ENCODE results near the gene MTHFR. TPM values are rescaled to one million over a fixed set of nuclear protein-coding genes. Genes with fewer than 3 reads are reported as not detected.

MTHFR gene
- total RNA-seq, 1 experiment from 2014 or later, result 18.2 TPM

GRCh38 chr1:11799099-11799498 is 6.7 kb downstream of the MTHFR start:
- no peaks in the 10 kb centered on the region for H3K27me3 ChIP-seq (ENCODE audit: insufficient read depth, low read length)
- no peak overlapping the region for H3K9ac ChIP-seq (ENCODE audit: extremely low read depth, insufficient read length, low read length)
- no peaks in the 10 kb centered on the region for H3K27me3 Mint-ChIP-seq (ENCODE audit: low read depth)
- no CpG with 5 or more reads among the region's 5 CpGs for WGBS (ENCODE audit: extremely low coverage, insufficient read length, low lambda C conversion rate)
- no peak overlapping the region for H2AFZ ChIP-seq (ENCODE audit: low read length)
- peaks cover 22 to 46% (median 41%) of the 10 kb centered on the region in 3 experiments; a peak in 6 of 7 replicates for H3K36me3 Mint-ChIP-seq (ENCODE audit: insufficient read depth in 1 of 3, low read depth in 3 of 3)
- no peak overlapping the region for H3K4me2 ChIP-seq (ENCODE audit: insufficient read depth, insufficient read length, low read length)
- no peak overlapping the region for H3T11ph ChIP-seq (ENCODE audit: low read length)
- no peaks in the 10 kb centered on the region for H4K20me1 ChIP-seq (ENCODE audit: control insufficient read depth, insufficient read depth, insufficient read length)
- H3K9me3 Mint-ChIP-seq, result no peaks in the 10 kb centered on the region
- no peak overlapping the region for H3K4me3 Mint-ChIP-seq
- H2AK5ac ChIP-seq (ENCODE audit: insufficient read length, low read length), result no peak overlapping the region
- H3K18ac ChIP-seq (ENCODE audit: insufficient read length, low read depth, low read length), result no peak overlapping the region
- no peaks in the 10 kb centered on the region for H3K4me1 ChIP-seq (ENCODE audit: insufficient read depth, low read length)
- H3K79me2 ChIP-seq (ENCODE audit: insufficient read depth, low read length), result no peaks in the 10 kb centered on the region
- no peak overlapping the region for H2BK5ac ChIP-seq (ENCODE audit: insufficient read length, low read length)
- DNase-seq, result no peak
- H3K9me3 ChIP-seq (ENCODE audit: control insufficient read depth, low read depth, low read length), result no peaks in the 10 kb centered on the region
- no peak overlapping the region for H4K5ac ChIP-seq (ENCODE audit: insufficient read length, low read depth, low read length)
- H2BK15ac ChIP-seq (ENCODE audit: low read depth, low read length), result no peak overlapping the region
- H3K56ac ChIP-seq (ENCODE audit: insufficient read length, low read depth, low read length), result no peak overlapping the region
- no peak overlapping the region for H2BK120ac ChIP-seq (ENCODE audit: low read depth, low read length, poor library complexity, severe bottlenecking)
- no peak overlapping the region for H3K4ac ChIP-seq (ENCODE audit: low read depth, low read length)
- no peaks in the 10 kb centered on the region for H3K79me1 ChIP-seq (ENCODE audit: insufficient read depth, low read depth, low read length, poor library complexity, severe bottlenecking)
- no peak overlapping the region for H3K14ac ChIP-seq (ENCODE audit: insufficient read depth, low read length)
- no peak overlapping the region for H4K8ac ChIP-seq (replicated peaks; ENCODE audit: insufficient read length, low read depth, low read length)
- H2BK20ac ChIP-seq (ENCODE audit: low read depth, low read length, poor library complexity, severe bottlenecking), result no peak overlapping the region
- no peak overlapping the region for H4K91ac ChIP-seq (ENCODE audit: insufficient read length, low read depth, low read length)
- peaks cover 6% of the 10 kb centered on the region for H3K23me2 ChIP-seq (ENCODE audit: insufficient read length, low read depth, low read length, poor library complexity, severe bottlenecking)
- no peak overlapping the region for H2BK12ac ChIP-seq (ENCODE audit: insufficient read length, low read depth, low read length)
- no peak overlapping the region for H3K23ac ChIP-seq (ENCODE audit: insufficient read length, low read depth, low read length)
- H3K27ac Mint-ChIP-seq, result no peak overlapping the region
- no peak for TF ChIP-seq CTCF (conservative IDR thresholded peaks at IDR 0.05)
- H3K27ac ChIP-seq (ENCODE audit: insufficient read length, low read depth, low read length), result no peak overlapping the region
- H3K4me1 Mint-ChIP-seq, result peaks cover 16 to 24% of the 10 kb centered on the region in 2 experiments
